C4-2B (cell line): Measurements from ENCODE around the gene MYRFL.

Source experiments
- ZFX ChIP-seq: fragments of 450-650 bp; IDR thresholded peaks from 2 replicates; pipeline ENCODE4 v1.6.1; 2017
- TF ChIP-seq, protein P1 (sequence below): fragments of 450-650 bp; conservative IDR thresholded peaks from 2 replicates; pipeline ENCODE4 v1.5.1; 2017; ENCODE audit warnings: mild to moderate bottlenecking

DNA sequence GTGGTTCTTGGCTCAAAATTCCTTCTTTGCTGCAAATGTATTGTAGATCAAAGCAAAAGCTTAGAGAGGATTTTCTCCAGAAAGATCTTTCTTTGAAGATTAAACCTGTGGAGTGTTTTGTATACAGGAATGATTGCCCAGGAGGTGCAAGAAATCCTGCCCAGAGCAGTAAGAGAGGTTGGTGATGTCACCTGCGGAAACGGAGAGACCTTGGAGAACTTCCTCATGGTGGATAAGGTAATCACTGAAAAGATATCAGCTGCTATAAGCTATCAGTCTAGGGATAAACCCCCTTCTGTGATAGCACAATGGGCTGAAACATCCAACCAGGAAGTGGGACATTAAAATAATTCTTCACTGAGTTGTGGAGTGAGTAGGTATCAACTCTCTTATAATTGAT is 85.7 kb downstream of the MYRFL start:
- TF ChIP-seq, protein P1, sequence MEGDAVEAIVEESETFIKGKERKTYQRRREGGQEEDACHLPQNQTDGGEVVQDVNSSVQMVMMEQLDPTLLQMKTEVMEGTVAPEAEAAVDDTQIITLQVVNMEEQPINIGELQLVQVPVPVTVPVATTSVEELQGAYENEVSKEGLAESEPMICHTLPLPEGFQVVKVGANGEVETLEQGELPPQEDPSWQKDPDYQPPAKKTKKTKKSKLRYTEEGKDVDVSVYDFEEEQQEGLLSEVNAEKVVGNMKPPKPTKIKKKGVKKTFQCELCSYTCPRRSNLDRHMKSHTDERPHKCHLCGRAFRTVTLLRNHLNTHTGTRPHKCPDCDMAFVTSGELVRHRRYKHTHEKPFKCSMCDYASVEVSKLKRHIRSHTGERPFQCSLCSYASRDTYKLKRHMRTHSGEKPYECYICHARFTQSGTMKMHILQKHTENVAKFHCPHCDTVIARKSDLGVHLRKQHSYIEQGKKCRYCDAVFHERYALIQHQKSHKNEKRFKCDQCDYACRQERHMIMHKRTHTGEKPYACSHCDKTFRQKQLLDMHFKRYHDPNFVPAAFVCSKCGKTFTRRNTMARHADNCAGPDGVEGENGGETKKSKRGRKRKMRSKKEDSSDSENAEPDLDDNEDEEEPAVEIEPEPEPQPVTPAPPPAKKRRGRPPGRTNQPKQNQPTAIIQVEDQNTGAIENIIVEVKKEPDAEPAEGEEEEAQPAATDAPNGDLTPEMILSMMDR: no peak
- no peak for TF ChIP-seq ZFX
